WTC11 (cell line): ENCODE measurements around the gene BCO2.

Source experiments
- AFF4 ChIP-seq: sonication (generic); formaldehyde crosslinking; IDR thresholded peaks from 2 replicates; pipeline ENCODE4 v1.8.1; 2023; ENCODE audit warnings: mild to moderate bottlenecking, missing genetic modification reagents, borderline replicate concordance
- ATF1 ChIP-seq: sonication (generic); formaldehyde crosslinking; IDR thresholded peaks from 2 replicates; pipeline ENCODE4 v1.8.1; 2023; ENCODE audit warnings: mild to moderate bottlenecking, moderate library complexity, missing genetic modification reagents
- CTCF ChIP-seq: fragments of 200-600 bp; IDR thresholded peaks from 2 replicates; pipeline ENCODE4 v1.8.0; 2022; ENCODE audit warnings: antibody characterized with exemption
- FOXP4 ChIP-seq: sonication (generic); formaldehyde crosslinking; IDR thresholded peaks from 2 replicates; pipeline ENCODE4 v1.8.0; 2022; ENCODE audit warnings: mild to moderate bottlenecking, missing genetic modification reagents
- JUN ChIP-seq: sonication (generic); formaldehyde crosslinking; IDR thresholded peaks from 2 replicates; pipeline ENCODE4 v1.8.0; 2023; ENCODE audit warnings: mild to moderate bottlenecking, missing genetic modification reagents
- NR2C2 ChIP-seq: sonication (generic); formaldehyde crosslinking; IDR thresholded peaks from 2 replicates; pipeline ENCODE4 v1.8.0; 2022; ENCODE audit warnings: mild to moderate bottlenecking, missing genetic modification reagents
- PRRX2 ChIP-seq: fragments of 250-450 bp; sonication (Bioruptor Pico); IDR thresholded peaks from 2 replicates; pipeline ENCODE4 v1.8.0; 2021; ENCODE audit warnings: mild to moderate bottlenecking
- SP1 ChIP-seq: sonication (generic); formaldehyde crosslinking; conservative IDR thresholded peaks from 2 replicates; pipeline ENCODE4 v1.8.1; 2022; ENCODE audit warnings: missing genetic modification reagents
- TCF7 ChIP-seq: sonication (generic); formaldehyde crosslinking; IDR thresholded peaks from 2 replicates; pipeline ENCODE4 v1.8.0; 2022; ENCODE audit warnings: mild to moderate bottlenecking, low read depth, missing genetic modification reagents, moderate library complexity
- USF1 ChIP-seq: sonication (generic); formaldehyde crosslinking; IDR thresholded peaks from 2 replicates; pipeline ENCODE4 v1.8.0; 2022; ENCODE audit warnings: mild to moderate bottlenecking, missing genetic modification reagents
- USF2 ChIP-seq: sonication (generic); formaldehyde crosslinking; IDR thresholded peaks from 2 replicates; pipeline ENCODE4 v1.8.1; 2023; ENCODE audit warnings: mild to moderate bottlenecking, missing genetic modification reagents, moderate library complexity
- ZNF263 ChIP-seq: sonication (generic); formaldehyde crosslinking; IDR thresholded peaks from 2 replicates; pipeline ENCODE4 v1.8.1; 2022; ENCODE audit warnings: low read depth, mild to moderate bottlenecking, moderate library complexity, missing genetic modification reagents

- TF ChIP-seq USF2 (CRISPR knock-in tag): no peak
- TF ChIP-seq NR2C2: no peak
- no peak for TF ChIP-seq JUN (CRISPR knock-in tag)
- TF ChIP-seq PRRX2 (CRISPR knock-in tag): no peak
- TF ChIP-seq SP1 (CRISPR knock-in tag): no peak
- no peak for TF ChIP-seq CTCF
- TF ChIP-seq FOXP4 (CRISPR knock-in tag): no peak
- TF ChIP-seq ATF1 (CRISPR knock-in tag): no peak
- TF ChIP-seq USF1: no peak
- no peak for TF ChIP-seq AFF4
- TF ChIP-seq TCF7 (CRISPR knock-in tag): no peak
- no peak for TF ChIP-seq ZNF263 (CRISPR knock-in tag)
These were observed 11.0 kb downstream of the BCO2 start for GRCh38 chr11:112186304-112186703.
